Superior temporal gyrus (tissue), 1 donor: ENCODE measurements around the gene TTC32.

Experiments
- DNase-seq: peaks from one replicate; pipeline ENCODE4 v3.0.0-alpha.2; 2016; ENCODE audit errors: extremely low spot score

Gene TTC32

DNA sequence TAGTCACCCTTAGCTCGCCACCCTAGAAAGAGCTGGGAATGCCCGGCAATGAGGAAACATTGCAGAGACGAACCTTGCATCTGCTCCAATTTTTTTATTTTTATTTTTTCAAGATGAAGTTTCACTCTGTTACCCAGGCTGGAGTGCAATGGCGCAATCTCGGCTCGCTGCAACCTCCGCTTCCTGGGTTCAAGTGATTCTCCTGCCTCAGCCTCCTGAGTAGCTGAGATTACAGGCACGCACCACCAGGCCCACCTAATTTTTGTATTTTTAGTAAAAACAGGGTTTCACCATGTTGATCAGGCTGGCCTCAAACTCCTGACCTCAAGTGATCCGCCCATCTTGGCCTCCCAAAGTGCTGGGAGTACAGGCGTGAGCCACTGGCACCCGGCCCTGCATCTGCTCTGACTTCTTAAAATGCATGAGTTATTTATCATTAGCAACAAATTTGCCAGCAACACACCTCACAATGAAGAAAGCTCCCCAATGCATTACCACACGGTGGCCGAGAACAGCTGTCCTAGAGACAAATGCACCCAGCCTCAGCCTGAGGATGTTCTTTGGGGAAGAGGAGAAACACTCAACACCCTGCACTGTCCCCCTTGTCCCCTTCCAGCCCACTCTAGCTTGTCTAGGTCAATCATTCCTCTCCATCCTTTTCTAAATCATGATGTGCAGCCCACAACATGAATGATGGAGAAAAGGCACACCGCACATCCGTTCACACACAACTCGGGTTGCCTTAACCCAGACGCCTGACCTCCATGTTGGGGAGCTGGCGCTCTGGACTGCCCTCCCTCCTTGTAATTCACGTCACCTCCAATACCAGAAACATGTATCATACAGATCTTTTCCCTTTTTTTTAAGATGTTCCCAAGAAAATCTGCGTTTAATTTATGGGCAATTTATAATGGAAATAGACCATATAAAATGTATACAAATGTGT lies 46.9 kb downstream of the TTC32 start:
- no peak for DNase-seq

DNA sequence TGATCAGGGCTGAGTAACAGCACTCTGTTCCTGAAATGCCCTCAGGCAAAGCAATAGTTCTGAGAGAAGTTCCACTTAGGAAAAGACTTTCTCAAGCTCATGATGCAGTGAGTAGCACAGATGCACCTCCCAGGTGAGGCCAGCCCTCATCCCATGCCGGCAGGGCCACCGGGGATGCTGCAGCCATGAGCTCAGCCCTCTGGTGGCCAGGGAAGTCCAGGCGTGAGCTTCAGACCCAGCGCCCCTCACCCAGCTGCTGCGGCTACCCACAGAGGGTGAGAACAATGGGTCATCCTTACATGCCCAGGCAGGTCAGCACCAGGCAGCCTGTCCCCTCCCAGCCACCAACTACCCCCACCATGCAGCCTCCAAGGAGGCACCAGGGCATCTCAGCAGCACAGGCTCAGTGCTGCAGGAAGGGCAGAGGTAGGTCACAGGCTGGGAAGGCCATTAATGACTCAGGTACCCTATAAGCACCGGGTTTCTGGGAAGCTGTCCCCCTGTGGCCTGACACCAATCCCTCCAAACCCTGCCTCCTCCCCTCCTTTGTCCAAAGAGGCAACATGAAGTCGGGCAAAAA lies 50.6 kb downstream of the TTC32 start:
- no peak for DNase-seq

DNA sequence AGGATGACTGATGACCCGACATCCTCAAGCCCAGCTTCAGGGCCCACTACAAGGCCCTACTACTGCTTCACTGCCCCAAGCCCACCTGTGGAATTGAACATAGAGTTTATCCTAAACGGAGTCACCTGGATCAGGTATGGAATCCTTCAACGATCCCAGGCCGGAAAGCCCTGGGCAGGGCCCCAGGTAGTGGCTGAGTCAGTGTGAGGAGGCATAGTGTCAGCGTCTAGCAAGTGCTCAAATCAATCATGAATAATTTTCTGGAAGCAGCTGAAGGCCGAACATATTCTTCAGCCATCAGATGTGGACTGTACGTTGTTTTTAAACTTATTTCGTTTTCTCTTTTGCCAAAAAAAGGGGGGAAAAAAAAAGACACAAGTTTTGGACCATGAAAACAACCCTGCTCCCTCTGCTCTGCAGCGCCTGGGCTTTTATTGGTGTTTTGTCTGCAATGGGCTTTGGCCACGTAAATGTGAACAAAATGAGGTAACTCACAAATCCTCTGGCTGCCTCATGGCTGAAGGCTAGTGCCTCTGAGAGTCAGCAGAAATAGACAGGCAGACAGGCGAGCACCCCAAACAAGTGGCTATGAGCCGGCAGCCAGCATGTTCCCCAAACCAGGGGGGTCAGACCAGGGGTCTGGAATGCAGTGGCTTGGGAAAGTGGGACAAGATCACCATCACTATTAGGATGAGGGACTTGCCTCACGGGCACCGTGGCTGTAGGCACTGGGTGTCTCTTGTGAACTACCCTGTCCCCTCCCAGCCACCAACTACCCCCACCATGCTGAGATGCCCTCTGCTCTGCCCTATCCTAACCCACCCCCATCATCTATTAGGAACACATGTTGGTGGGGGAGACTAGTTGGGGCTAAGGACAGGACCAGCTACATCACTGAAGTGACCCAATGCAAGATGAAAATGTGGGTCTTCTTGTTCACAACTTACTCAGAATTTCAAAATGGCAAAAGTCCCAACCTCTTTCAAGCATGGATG lies 51.4 kb downstream of the TTC32 start:
- no peak for DNase-seq

DNA sequence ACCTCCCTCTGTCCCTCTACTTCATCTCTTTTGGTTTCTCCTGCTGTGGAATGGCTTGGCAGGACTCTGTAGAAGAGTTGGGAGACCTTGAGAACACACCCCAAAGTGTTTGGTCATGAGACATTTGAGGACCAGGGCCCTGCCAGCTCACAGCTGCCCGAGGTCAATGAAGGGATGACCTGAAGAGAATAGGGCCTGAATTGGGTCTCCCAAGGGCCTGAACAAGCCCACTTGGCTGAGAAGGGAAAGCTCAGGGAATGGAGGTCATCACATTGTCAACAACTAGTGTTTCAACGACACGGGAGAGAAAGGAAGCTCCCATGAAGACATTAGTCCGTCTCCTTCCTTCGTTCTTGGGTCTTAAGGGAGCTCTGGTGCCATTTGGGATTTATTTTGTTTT lies 52.8 kb downstream of the TTC32 start:
- no peak for DNase-seq

DNA sequence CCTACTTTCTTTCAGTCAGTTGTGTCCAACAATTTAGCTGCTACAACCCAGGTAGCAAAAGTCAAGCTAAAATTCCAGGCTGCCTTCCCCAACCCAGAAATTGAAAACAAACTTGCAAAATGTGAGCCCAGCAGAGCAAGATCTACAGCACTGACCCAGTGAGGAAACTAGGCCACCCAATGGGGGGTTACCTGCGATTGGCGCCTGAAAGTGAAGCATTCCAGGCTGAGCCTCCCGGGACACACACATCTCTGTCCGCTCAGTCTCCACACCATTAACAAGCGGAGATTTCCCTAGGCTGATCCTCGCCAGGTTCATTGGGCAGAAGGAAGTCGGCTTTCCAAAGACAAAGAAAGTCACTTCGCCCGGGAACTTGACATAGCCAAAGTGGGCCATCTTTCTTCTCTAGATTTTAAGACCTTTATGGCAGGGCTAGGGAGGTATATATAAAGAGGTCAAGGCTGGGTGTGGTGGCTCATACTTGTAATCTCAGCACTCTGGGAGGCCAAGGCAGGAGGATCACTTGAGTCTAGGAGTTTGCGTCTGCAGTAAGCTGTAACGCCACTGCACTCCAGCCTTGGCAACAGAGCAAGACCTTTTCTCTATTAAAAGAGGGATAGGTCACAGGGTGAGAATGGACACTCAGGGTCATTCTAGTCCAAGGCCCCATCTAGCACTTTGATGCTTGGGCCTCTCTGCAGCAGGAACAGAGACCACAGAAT lies 53.6 kb downstream of the TTC32 start:
- DNase-seq = no peak

DNA sequence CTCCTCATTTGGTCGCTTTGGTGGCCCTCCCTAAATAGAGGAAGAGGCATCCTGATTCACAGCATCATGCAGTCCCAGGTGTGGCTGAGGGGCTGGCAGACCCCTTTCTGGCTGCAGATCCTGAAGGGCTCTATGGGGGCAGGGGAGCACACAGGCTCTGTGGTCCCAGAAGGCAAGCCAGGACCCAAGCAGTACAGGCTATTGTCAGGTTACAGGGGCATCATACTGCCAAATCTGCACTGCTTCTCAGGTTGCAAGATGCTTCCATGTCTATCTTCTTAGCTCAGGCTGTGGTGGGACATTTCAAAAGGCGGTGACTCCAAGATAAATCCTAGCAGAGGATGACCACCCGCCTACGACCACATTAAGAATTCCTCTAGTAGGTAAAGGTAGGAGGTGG lies 54.3 kb downstream of the TTC32 start:
- DNase-seq = no peak
